CD4-positive, alpha-beta T cell treated with Interleukin-6 for 4 hours (primary cell): ENCODE measurements around the gene PPP1R1B.
A peak's percentile ranks its signal among the peaks of the same experiment; 100 is the strongest.
"Not testable (repeated sequence)": the region's sequence is repeated elsewhere in the genome, so short reads cannot be mapped to it uniquely, and the experiment has no call there.

Experiments used
- DNase-seq: peaks from one replicate; pipeline ENCODE4 v3.0.0-alpha.2; 2020; ENCODE audit warnings: mixed read lengths

The PPP1R1B gene

GRCh38 chr17:39626171-39627046 lies at the start of gene PPP1R1B:
TSS of gene PPP1R1B (plus strand) at chr17:39626952. CDS start at chr17:39627393, 441 bp downstream.
- DNase-seq = no peak

GRCh38 chr17:39578272-39578671 lies 48.5 kb upstream of the PPP1R1B start:
- DNase-seq = no peak

GRCh38 chr17:39579318-39580081 lies 47.3 kb upstream of the PPP1R1B start:
- DNase-seq = no peak

- no peak for DNase-seq
These were observed 46.7 kb upstream of the PPP1R1B start for GRCh38 chr17:39580082-39580468.

GRCh38 chr17:39581071-39581758 lies 45.5 kb upstream of the PPP1R1B start:
- DNase-seq = no peak

GRCh38 chr17:39581759-39582085 lies 45.0 kb upstream of the PPP1R1B start:
- DNase-seq = no peak

GRCh38 chr17:39582658-39583057 lies 44.1 kb upstream of the PPP1R1B start:
- DNase-seq = no peak

GRCh38 chr17:39590180-39590579 lies 36.6 kb upstream of the PPP1R1B start:
- DNase-seq = not testable (repeated sequence)

- DNase-seq = peak; percentile 46
These were observed 34.5 kb upstream of the PPP1R1B start for GRCh38 chr17:39591958-39592954.

- DNase-seq = no peak
These were observed 33.4 kb upstream of the PPP1R1B start for GRCh38 chr17:39593371-39593770.

- no peak for DNase-seq
These were observed 31.5 kb upstream of the PPP1R1B start for GRCh38 chr17:39595294-39595693.

GRCh38 chr17:39595928-39596510 lies 30.7 kb upstream of the PPP1R1B start:
- no peak for DNase-seq

GRCh38 chr17:39596543-39597267 lies 30.0 kb upstream of the PPP1R1B start:
- DNase-seq = no peak

GRCh38 chr17:39597372-39598046 lies 29.2 kb upstream of the PPP1R1B start:
- DNase-seq = no peak

- DNase-seq = no peak
These were observed 28.7 kb upstream of the PPP1R1B start for GRCh38 chr17:39598047-39598481.

- no peak for DNase-seq
These were observed 28.1 kb upstream of the PPP1R1B start for GRCh38 chr17:39598630-39599003.

GRCh38 chr17:39599004-39599664 lies 27.6 kb upstream of the PPP1R1B start:
- DNase-seq = no peak

- no peak for DNase-seq
These were observed 27.0 kb upstream of the PPP1R1B start for GRCh38 chr17:39599665-39600231.

GRCh38 chr17:39600288-39600996 lies 26.3 kb upstream of the PPP1R1B start:
- DNase-seq = no peak
